Measurements from ENCODE around the gene PCDH15.

DNA sequence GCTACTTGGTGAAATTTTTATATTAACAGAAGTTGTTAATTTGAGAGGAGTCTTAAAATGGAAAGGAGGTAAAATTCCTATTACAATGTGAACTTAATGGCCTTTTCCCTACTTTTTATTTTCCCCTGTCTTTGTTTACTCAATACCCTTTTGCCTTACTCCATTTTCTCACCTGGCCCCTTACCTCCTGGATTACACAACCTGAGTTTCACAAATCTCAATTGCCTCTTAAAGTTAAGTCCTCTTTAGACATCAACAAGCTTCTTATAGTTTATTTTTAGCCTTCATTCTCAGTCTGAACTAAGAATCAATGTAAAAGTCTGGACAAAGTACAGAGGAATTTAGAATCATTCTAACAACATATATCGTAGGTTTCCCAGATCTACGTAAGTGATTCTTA, 247.0 kb downstream of the PCDH15 start:
- TF ChIP-seq BRCA1 (IDR thresholded peaks at IDR 0.05) (no peak), BRCA1 (CRISPR knock-in tag; IDR thresholded peaks at IDR 0.05) (no peak), ZNF184 (CRISPR knock-in tag; IDR thresholded peaks at IDR 0.05) (no peak), ZC3H8 (IDR thresholded peaks at IDR 0.05) (no peak), EZH2 (IDR thresholded peaks at IDR 0.05; ENCODE audit: borderline replicate concordance, low read depth, low read length) (no peak), ZNF431 (CRISPR knock-in tag; IDR thresholded peaks at IDR 0.05) (no peak), ZNF699 (CRISPR knock-in tag; IDR thresholded peaks at IDR 0.05; ENCODE audit: insufficient replicate concordance) (no peak), NFRKB (IDR thresholded peaks at IDR 0.05; ENCODE audit: low read depth) (no peak), NR2C2 (CRISPR knock-in tag; IDR thresholded peaks at IDR 0.05) (no peak), NR2C2 (tag; IDR thresholded peaks at IDR 0.05) (no peak)
- TF ChIP-seq, protein P1, sequence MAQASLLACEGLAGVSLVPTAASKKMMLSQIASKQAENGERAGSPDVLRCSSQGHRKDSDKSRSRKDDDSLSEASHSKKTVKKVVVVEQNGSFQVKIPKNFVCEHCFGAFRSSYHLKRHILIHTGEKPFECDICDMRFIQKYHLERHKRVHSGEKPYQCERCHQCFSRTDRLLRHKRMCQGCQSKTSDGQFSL (CRISPR knock-in tag; IDR thresholded peaks at IDR 0.05) = no peak
- TF ChIP-seq, protein P1 (tag; IDR thresholded peaks at IDR 0.05) = no peak
- TF ChIP-seq, protein P2, sequence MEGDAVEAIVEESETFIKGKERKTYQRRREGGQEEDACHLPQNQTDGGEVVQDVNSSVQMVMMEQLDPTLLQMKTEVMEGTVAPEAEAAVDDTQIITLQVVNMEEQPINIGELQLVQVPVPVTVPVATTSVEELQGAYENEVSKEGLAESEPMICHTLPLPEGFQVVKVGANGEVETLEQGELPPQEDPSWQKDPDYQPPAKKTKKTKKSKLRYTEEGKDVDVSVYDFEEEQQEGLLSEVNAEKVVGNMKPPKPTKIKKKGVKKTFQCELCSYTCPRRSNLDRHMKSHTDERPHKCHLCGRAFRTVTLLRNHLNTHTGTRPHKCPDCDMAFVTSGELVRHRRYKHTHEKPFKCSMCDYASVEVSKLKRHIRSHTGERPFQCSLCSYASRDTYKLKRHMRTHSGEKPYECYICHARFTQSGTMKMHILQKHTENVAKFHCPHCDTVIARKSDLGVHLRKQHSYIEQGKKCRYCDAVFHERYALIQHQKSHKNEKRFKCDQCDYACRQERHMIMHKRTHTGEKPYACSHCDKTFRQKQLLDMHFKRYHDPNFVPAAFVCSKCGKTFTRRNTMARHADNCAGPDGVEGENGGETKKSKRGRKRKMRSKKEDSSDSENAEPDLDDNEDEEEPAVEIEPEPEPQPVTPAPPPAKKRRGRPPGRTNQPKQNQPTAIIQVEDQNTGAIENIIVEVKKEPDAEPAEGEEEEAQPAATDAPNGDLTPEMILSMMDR (IDR thresholded peaks at IDR 0.05 in 2 of 3, conservative IDR thresholded peaks at IDR 0.05 in 1 of 3; ENCODE audit: insufficient read depth in 2 of 3, low read depth in 1 of 3, low read length in 3 of 3) = no peak

Measured in K562 (cell line).